ENCODE results near the gene TUBGCP3. TPM values are rescaled to one million over a fixed set of nuclear protein-coding genes. Genes with fewer than 3 reads are reported as not detected.

The TUBGCP3 gene
- polyA plus RNA-seq, 4 donors: 5.4 to 21.2 (median 13.2) TPM

DNA sequence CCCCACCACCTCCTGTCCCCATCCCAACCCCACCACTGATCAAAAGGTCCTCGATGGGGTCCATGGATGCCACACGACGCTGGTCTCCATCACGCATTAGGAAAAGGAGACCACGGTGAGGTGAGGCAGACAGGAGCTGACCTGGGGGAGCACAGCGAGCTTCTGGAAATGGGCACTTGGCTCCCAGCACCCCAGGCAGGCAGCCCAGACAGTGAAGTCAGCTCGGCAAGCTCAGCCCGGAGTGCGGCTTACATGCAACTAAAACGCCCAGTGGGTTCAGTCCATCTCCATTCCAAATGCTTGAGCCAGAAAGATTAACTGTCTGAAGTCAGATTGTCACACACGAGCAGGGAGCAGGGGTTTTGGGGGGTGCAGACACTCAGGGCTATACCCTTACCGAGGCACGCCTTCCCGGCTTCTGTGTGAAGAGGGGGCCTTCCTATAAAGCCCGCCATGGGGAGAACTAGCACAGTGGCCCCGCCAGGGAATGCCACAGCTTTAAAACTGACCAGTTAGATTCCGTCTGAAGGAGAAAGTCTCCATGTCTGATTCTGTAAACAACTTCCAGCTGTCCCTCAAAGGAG lies 132.4 kb downstream of the TUBGCP3 start:
- H3K36me3 ChIP-seq (ENCODE audit: control insufficient read depth in 3 of 3, insufficient read depth in 2 of 3, low read depth in 1 of 3, low read length in 3 of 3): no peaks in the 10 kb centered on the region
- H3K4me1 ChIP-seq (ENCODE audit: control insufficient read depth in 3 of 3, insufficient read depth in 2 of 3, low read depth in 1 of 3, low read length in 2 of 3): no peaks in the 10 kb centered on the region
- DNase-seq: no peak
- no peaks in the 10 kb centered on the region for H3K27me3 ChIP-seq (ENCODE audit: control insufficient read depth in 3 of 3, insufficient read depth in 3 of 3, low read length in 3 of 3)
- FAIRE-seq: no peak
- H3K27ac ChIP-seq (ENCODE audit: low read depth in 1 of 3, low read length in 2 of 3): no peak overlapping the region
- 80% methylated on average over 17 of the region's 17 CpGs for WGBS, 3 donors
- no peak overlapping the region for H3K4me3 ChIP-seq (ENCODE audit: low read depth in 1 of 3, low read length in 3 of 3)
- H3K9me3 ChIP-seq (ENCODE audit: control insufficient read depth in 2 of 2, insufficient read depth in 1 of 2, low read depth in 1 of 2, low read length in 1 of 2): no peaks in the 10 kb centered on the region

DNA sequence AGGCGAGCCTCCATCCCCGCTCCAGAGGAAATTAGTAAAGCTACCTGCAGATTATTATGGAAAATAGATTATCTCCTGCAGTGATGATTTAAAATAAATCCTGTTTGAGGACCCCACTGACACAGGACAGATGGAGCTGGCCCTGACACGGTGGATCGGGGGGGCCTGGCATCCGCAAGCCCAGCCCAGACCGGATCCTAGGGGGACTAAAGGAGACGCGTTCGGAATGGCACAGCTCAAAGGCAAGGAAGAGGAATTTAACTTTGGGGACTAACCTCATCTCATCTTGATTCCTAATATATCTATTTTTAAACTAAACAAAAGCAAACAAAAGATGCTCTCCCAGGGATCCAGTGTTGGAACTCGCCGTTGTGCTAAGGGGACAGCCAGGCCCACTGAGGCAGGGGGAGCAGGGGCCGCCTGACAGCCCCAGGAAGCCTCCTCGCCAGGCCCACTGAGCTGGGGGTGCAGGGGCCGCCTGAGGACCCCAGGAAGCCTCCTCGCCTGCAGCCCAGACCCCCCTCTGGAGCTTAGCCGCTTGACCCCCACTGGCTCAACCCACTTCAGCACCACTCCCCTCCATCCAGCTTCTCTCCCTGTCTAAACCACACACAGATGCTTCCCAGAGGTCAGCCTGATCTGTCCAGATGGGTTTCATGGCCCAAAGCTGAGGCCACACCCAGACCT lies 133.2 kb downstream of the TUBGCP3 start:
- DNase-seq (no peak), FAIRE-seq (no peak)
- Histone ChIP-seq H3K9me3 (ENCODE audit: control insufficient read depth in 2 of 2, insufficient read depth in 1 of 2, low read depth in 1 of 2, low read length in 1 of 2) (no peaks in the 10 kb centered on the region), H3K4me1 (ENCODE audit: control insufficient read depth in 3 of 3, insufficient read depth in 2 of 3, low read depth in 1 of 3, low read length in 2 of 3) (no peaks in the 10 kb centered on the region), H3K27ac (ENCODE audit: low read depth in 1 of 3, low read length in 2 of 3) (no peak overlapping the region), H3K36me3 (ENCODE audit: control insufficient read depth in 3 of 3, insufficient read depth in 2 of 3, low read depth in 1 of 3, low read length in 3 of 3) (no peaks in the 10 kb centered on the region), H3K4me3 (ENCODE audit: low read depth in 1 of 3, low read length in 3 of 3) (no peak overlapping the region), H3K27me3 (ENCODE audit: control insufficient read depth in 3 of 3, insufficient read depth in 3 of 3, low read length in 3 of 3) (no peaks in the 10 kb centered on the region)
- WGBS, 3 donors: 76 to 80% (median 78%) methylated on average over 16 of the region's 16 CpGs

- Histone ChIP-seq H3K36me3 (ENCODE audit: control insufficient read depth in 3 of 3, insufficient read depth in 2 of 3, low read depth in 1 of 3, low read length in 3 of 3) (no peaks in the 10 kb centered on the region), H3K27me3 (ENCODE audit: control insufficient read depth in 3 of 3, insufficient read depth in 3 of 3, low read length in 3 of 3) (no peaks in the 10 kb centered on the region), H3K27ac (ENCODE audit: low read depth in 1 of 3, low read length in 2 of 3) (no peak overlapping the region), H3K9me3 (ENCODE audit: control insufficient read depth in 2 of 2, insufficient read depth in 1 of 2, low read depth in 1 of 2, low read length in 1 of 2) (no peaks in the 10 kb centered on the region), H3K4me3 (ENCODE audit: low read depth in 1 of 3, low read length in 3 of 3) (no peak overlapping the region), H3K4me1 (ENCODE audit: control insufficient read depth in 3 of 3, insufficient read depth in 2 of 3, low read depth in 1 of 3, low read length in 2 of 3) (no peaks in the 10 kb centered on the region)
- FAIRE-seq (no peak), DNase-seq (no peak)
- WGBS, 3 donors: 83 to 85% (median 84%) methylated on average over 28 to 30 of the region's 30 CpGs
Measured at GRCh38 chr13:112453874-112454647, 133.9 kb downstream of the TUBGCP3 start.

DNA sequence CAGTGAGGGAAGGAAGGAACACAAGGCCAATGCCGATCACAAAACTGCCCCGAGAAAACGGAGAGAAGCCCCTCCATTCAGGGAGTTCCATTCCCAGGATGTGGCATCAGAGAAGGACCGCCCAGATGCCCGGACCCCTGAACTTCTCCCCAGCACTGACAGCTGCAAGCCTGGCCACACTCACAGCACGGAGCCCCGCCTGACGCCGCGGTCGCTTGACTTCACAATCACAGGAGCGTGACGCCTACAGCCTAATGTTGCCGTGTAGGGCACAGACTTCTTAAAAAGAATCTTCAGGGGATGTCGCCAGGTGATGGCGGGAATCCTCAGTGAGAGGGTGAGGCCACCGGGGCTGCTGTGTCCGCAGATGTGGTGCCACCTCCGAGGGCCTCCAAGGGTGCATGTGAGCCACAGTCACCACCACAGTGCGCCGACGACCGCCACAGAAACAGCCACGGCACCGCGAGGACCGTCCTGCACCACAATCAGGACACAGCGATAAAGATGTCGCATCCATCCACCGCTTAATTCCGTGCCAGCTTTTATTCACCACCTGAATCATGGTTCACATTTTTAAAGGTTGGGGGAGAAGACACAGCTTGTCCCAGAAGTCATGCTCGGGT lies 134.6 kb downstream of the TUBGCP3 start:
- WGBS, 3 donors: 90 to 91% (median 90%) methylated on average over 32 of the region's 32 CpGs
- DNase-seq (no peak), FAIRE-seq (no peak)
- Histone ChIP-seq H3K4me3 (ENCODE audit: low read depth in 1 of 3, low read length in 3 of 3) (no peak overlapping the region), H3K27me3 (ENCODE audit: control insufficient read depth in 3 of 3, insufficient read depth in 3 of 3, low read length in 3 of 3) (no peaks in the 10 kb centered on the region), H3K27ac (ENCODE audit: low read depth in 1 of 3, low read length in 2 of 3) (no peak overlapping the region), H3K4me1 (ENCODE audit: control insufficient read depth in 3 of 3, insufficient read depth in 2 of 3, low read depth in 1 of 3, low read length in 2 of 3) (no peaks in the 10 kb centered on the region), H3K36me3 (ENCODE audit: control insufficient read depth in 3 of 3, insufficient read depth in 2 of 3, low read depth in 1 of 3, low read length in 3 of 3) (no peaks in the 10 kb centered on the region), H3K9me3 (ENCODE audit: control insufficient read depth in 2 of 2, insufficient read depth in 1 of 2, low read depth in 1 of 2, low read length in 1 of 2) (no peaks in the 10 kb centered on the region)

- FAIRE-seq: no peak
- Histone ChIP-seq H3K27me3 (ENCODE audit: control insufficient read depth in 3 of 3, insufficient read depth in 3 of 3, low read length in 3 of 3) (peaks cover 0 to under 1% (median 0%) of the 10 kb centered on the region in 3 donors), H3K4me3 (ENCODE audit: low read depth in 1 of 3, low read length in 3 of 3) (no peak overlapping the region), H3K9me3 (ENCODE audit: control insufficient read depth in 2 of 2, insufficient read depth in 1 of 2, low read depth in 1 of 2, low read length in 1 of 2) (no peaks in the 10 kb centered on the region), H3K36me3 (ENCODE audit: control insufficient read depth in 3 of 3, insufficient read depth in 2 of 3, low read depth in 1 of 3, low read length in 3 of 3) (no peaks in the 10 kb centered on the region), H3K27ac (ENCODE audit: low read depth in 1 of 3, low read length in 2 of 3) (no peak overlapping the region), H3K4me1 (ENCODE audit: control insufficient read depth in 3 of 3, insufficient read depth in 2 of 3, low read depth in 1 of 3, low read length in 2 of 3) (no peaks in the 10 kb centered on the region)
- 77 to 87% (median 85%) methylated on average over 32 to 36 of the region's 36 CpGs for WGBS, 3 donors
- DNase-seq: no peak
Measured at GRCh38 chr13:112452380-112453206, 135.4 kb downstream of the TUBGCP3 start.

- Histone ChIP-seq H3K36me3 (ENCODE audit: control insufficient read depth in 3 of 3, insufficient read depth in 2 of 3, low read depth in 1 of 3, low read length in 3 of 3) (no peaks in the 10 kb centered on the region), H3K4me1 (ENCODE audit: control insufficient read depth in 3 of 3, insufficient read depth in 2 of 3, low read depth in 1 of 3, low read length in 2 of 3) (no peaks in the 10 kb centered on the region), H3K27me3 (ENCODE audit: control insufficient read depth in 3 of 3, insufficient read depth in 3 of 3, low read length in 3 of 3) (peaks cover 0 to 2% (median 0%) of the 10 kb centered on the region in 3 donors), H3K9me3 (ENCODE audit: control insufficient read depth in 2 of 2, insufficient read depth in 1 of 2, low read depth in 1 of 2, low read length in 1 of 2) (no peaks in the 10 kb centered on the region), H3K27ac (ENCODE audit: low read depth in 1 of 3, low read length in 2 of 3) (no peak overlapping the region), H3K4me3 (ENCODE audit: low read depth in 1 of 3, low read length in 3 of 3) (no peak overlapping the region)
- WGBS, 3 donors: 83 to 85% (median 84%) methylated on average over 41 to 43 of the region's 43 CpGs
- DNase-seq: no peak
- no peak for FAIRE-seq
Measured at GRCh38 chr13:112451512-112452379, 136.2 kb downstream of the TUBGCP3 start.

- Histone ChIP-seq H3K9me3 (ENCODE audit: control insufficient read depth in 2 of 2, insufficient read depth in 1 of 2, low read depth in 1 of 2, low read length in 1 of 2) (no peaks in the 10 kb centered on the region), H3K4me1 (ENCODE audit: control insufficient read depth in 3 of 3, insufficient read depth in 2 of 3, low read depth in 1 of 3, low read length in 2 of 3) (no peaks in the 10 kb centered on the region), H3K27ac (ENCODE audit: low read depth in 1 of 3, low read length in 2 of 3) (no peak overlapping the region), H3K36me3 (ENCODE audit: control insufficient read depth in 3 of 3, insufficient read depth in 2 of 3, low read depth in 1 of 3, low read length in 3 of 3) (no peaks in the 10 kb centered on the region), H3K27me3 (ENCODE audit: control insufficient read depth in 3 of 3, insufficient read depth in 3 of 3, low read length in 3 of 3) (peaks cover 0 to 2% (median 0%) of the 10 kb centered on the region in 3 donors), H3K4me3 (ENCODE audit: low read depth in 1 of 3, low read length in 3 of 3) (no peak overlapping the region)
- FAIRE-seq (no peak), DNase-seq (no peak)
- 41 to 54% (median 46%) methylated on average over 9 of the region's 9 CpGs for WGBS, 3 donors
Measured at GRCh38 chr13:112450904-112451240, 137.1 kb downstream of the TUBGCP3 start.
